ENCODE data around the gene ERG. TPM values are rescaled to one million over a fixed set of nuclear protein-coding genes. Genes with fewer than 3 reads are reported as not detected.

The ERG gene
- total and polyA plus RNA-seq, 11 donors, result 5.9 to 37.9 (median 15.4) TPM

DNA sequence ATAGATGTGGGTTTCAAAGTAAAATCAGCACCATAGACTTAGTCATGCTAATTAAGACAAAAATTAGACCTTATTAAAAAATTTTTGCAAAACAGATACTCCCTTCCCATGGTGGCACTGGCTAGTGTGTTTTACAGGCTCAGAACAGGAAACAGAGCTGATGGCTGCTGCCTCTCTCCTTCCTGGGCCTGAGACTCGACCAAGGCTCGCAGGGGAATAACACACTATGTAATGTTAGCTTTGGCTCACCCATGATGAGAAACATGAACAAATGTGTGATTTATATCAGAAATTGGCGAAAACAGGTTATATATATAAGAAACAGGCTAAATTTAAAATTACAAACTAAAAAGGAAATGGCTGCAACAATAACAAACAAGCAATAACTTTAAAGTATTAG lies 50.7 kb downstream of the ERG start:
- no peak for DNase-seq

DNA sequence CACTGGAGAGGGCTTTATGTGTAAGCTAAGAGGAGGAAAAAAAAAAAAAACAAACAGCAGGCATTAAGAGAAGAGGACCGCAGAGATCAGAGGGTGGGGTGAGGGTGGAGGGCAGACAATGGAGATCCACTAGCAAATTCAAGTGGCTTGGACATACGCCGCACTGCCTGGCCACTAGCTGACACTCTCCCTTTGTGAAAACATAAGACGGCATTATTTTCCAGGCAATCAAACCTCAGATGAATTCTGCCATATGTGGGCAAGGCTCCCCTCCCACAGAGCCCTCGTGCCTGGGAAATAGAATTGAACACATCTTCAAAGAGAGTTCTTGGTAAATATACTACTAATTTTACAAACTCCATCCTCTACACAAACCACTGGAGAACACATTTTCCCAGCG lies 53.6 kb downstream of the ERG start:
- Histone ChIP-seq H3K4me1 (peaks cover 0 to 41% (median 20%) of the 10 kb centered on the region in 12 donors), H3K27ac (no peak overlapping the region), H3K36me3 (peaks cover 0 to 3% (median 0%) of the 10 kb centered on the region in 9 donors), H3K9me3 (no peaks in the 10 kb centered on the region), H3K4me3 (no peak overlapping the region), H3K27me3 (no peaks in the 10 kb centered on the region)
- intact Hi-C loops (cut with DNase I), result no loop called here
- ATAC-seq (no peak), DNase-seq (no peak)
- WGBS, 4 donors, result 72 to 87% (median 81%) methylated on average over 6 of the region's 6 CpGs
- TF ChIP-seq, protein P1, sequence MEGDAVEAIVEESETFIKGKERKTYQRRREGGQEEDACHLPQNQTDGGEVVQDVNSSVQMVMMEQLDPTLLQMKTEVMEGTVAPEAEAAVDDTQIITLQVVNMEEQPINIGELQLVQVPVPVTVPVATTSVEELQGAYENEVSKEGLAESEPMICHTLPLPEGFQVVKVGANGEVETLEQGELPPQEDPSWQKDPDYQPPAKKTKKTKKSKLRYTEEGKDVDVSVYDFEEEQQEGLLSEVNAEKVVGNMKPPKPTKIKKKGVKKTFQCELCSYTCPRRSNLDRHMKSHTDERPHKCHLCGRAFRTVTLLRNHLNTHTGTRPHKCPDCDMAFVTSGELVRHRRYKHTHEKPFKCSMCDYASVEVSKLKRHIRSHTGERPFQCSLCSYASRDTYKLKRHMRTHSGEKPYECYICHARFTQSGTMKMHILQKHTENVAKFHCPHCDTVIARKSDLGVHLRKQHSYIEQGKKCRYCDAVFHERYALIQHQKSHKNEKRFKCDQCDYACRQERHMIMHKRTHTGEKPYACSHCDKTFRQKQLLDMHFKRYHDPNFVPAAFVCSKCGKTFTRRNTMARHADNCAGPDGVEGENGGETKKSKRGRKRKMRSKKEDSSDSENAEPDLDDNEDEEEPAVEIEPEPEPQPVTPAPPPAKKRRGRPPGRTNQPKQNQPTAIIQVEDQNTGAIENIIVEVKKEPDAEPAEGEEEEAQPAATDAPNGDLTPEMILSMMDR (IDR thresholded peaks at IDR 0.05), result no peak
- no peak for TF ChIP-seq POLR2A (IDR thresholded peaks at IDR 0.05)

More for the DNA sequence above, 50.7 kb downstream of the ERG start:
- TF ChIP-seq POLR2A (IDR thresholded peaks at IDR 0.05), result no peak
- TF ChIP-seq, protein P1 (IDR thresholded peaks at IDR 0.05), result no peak
- Histone ChIP-seq H3K27ac (peak overlapping the region in 1 of 12 donors; percentile 4), H3K4me1 (peaks cover 0 to 30% (median 15%) of the 10 kb centered on the region in 12 donors), H3K36me3 (no peaks in the 10 kb centered on the region), H3K27me3 (no peaks in the 10 kb centered on the region), H3K9me3 (no peaks in the 10 kb centered on the region), H3K4me3 (no peak overlapping the region)
- 33 to 54% (median 42%) methylated on average over 3 of the region's 3 CpGs for WGBS, 4 donors
- no peak for ATAC-seq
- intact Hi-C loops (cut with DNase I), result no loop called here

DNA sequence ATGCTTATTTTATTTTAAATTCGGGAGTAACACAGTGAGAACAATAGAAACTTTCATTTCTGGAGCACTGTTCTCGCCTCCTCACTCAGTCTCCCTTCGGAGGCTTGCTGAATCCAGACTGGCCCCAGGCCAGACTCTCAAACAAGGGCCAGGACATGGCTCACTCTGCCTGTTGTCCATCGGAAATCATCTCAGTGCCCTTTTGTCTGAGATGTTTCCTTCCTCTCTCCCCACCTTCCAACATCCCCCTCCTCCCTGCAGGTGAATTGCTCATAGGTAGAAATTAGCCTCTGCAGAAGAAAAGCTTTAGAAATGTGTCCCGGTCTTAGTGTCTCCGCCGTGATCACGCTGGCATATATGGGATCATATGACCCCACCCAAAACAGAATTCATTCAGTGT lies 55.2 kb downstream of the ERG start:
- no peaks in the 10 kb centered on the region for H3K27me3 ChIP-seq
- H3K27ac ChIP-seq, result peak overlapping the region in 2 of 12 donors; percentile 24
- intact Hi-C loops (cut with DNase I), result no loop called here
- no peak overlapping the region for H3K4me3 ChIP-seq
- peak in 3 of 5 donors; percentile 25 to 47 (median 38) for DNase-seq
- H3K36me3 ChIP-seq, result peaks cover 0 to 3% (median 0%) of the 10 kb centered on the region in 9 donors
- WGBS, 4 donors, result 56 to 61% (median 59%) methylated on average over 8 of the region's 8 CpGs
- TF ChIP-seq, protein P1 (IDR thresholded peaks at IDR 0.05), result no peak
- TF ChIP-seq POLR2A (IDR thresholded peaks at IDR 0.05), result no peak
- peak in 3 of 4 donors; percentile 31 to 62 (median 34) for ATAC-seq
- peaks cover 0 to 43% (median 19%) of the 10 kb centered on the region in 12 donors for H3K4me1 ChIP-seq
- no peaks in the 10 kb centered on the region for H3K9me3 ChIP-seq

DNA sequence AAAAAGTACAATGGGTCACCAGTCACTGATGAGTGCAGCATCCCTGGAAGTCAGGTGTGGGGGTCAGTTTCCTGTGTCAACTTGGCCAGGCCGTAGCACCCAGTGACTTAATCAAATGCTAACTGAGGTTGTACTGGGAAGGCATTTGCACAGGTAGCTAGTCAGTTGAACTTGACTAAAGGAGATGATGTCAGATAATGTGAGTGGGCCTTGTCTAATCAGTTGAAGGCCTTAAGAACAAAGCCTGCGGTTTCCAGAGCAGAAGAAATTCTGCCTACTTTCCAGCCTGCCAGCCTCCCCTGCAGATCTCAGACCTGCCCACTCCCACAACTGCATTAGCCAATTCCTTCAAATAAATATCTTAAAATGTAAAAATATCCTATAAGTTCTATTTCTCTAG lies 57.1 kb downstream of the ERG start:
- no peaks in the 10 kb centered on the region for H3K27me3 ChIP-seq
- peaks cover 0 to 3% (median 0%) of the 10 kb centered on the region in 9 donors for H3K36me3 ChIP-seq
- H3K4me1 ChIP-seq, result peaks cover 0 to 40% (median 15%) of the 10 kb centered on the region in 12 donors
- TF ChIP-seq, protein P1 (IDR thresholded peaks at IDR 0.05), result no peak
- TF ChIP-seq POLR2A (IDR thresholded peaks at IDR 0.05), result no peak
- 78 to 94% (median 87%) methylated on average over 1 to 2 of the region's 2 CpGs for WGBS, 4 donors
- ATAC-seq (no peak), DNase-seq (no peak)
- no peak overlapping the region for H3K4me3 ChIP-seq
- H3K9me3 ChIP-seq, result no peaks in the 10 kb centered on the region
- intact Hi-C loops (cut with DNase I), result no loop called here
- no peak overlapping the region for H3K27ac ChIP-seq

Measured in heart left ventricle (tissue), 16 donors.